ENCODE results near the gene CELF2.
"Not testable (repeated sequence)": the region's sequence is repeated elsewhere in the genome, so short reads cannot be mapped to it uniquely, and the experiment has no call there.

CELF2 gene

GRCh38 chr10:11178606-11179515 is 161.2 kb downstream of the CELF2 start:
- DNase-seq, result no peak

- no peak for DNase-seq
Observed at GRCh38 chr10:11179516-11180105, 161.9 kb downstream of the CELF2 start.

GRCh38 chr10:11180228-11180627 is 162.6 kb downstream of the CELF2 start:
- DNase-seq, result no peak

GRCh38 chr10:11181978-11182377 is 164.3 kb downstream of the CELF2 start:
- no peak for DNase-seq

- no peak for DNase-seq
Observed at GRCh38 chr10:11183015-11183414, 165.3 kb downstream of the CELF2 start.

GRCh38 chr10:11184093-11184492 is 166.4 kb downstream of the CELF2 start:
- DNase-seq, result no peak

GRCh38 chr10:11185128-11185665 is 167.5 kb downstream of the CELF2 start:
- not testable (repeated sequence) for DNase-seq

- DNase-seq, result no peak
Observed at GRCh38 chr10:11186374-11186773, 168.7 kb downstream of the CELF2 start.

- DNase-seq, result no peak
Observed at GRCh38 chr10:11189582-11190376, 172.1 kb downstream of the CELF2 start.

GRCh38 chr10:11191190-11191589 is 173.5 kb downstream of the CELF2 start:
- DNase-seq, result no peak

- no peak for DNase-seq
Observed at GRCh38 chr10:11191678-11192077, 174.0 kb downstream of the CELF2 start.

- DNase-seq, result no peak
Observed at GRCh38 chr10:11192304-11193000, 174.8 kb downstream of the CELF2 start.

GRCh38 chr10:11193001-11193551 is 175.4 kb downstream of the CELF2 start:
- DNase-seq, result no peak

- DNase-seq, result no peak
Observed at GRCh38 chr10:11194859-11195586, 177.4 kb downstream of the CELF2 start.

- no peak for DNase-seq
Observed at GRCh38 chr10:11195623-11196022, 178.0 kb downstream of the CELF2 start.

GRCh38 chr10:11197266-11197712 is 179.6 kb downstream of the CELF2 start:
- no peak for DNase-seq

- DNase-seq, result no peak
Observed at GRCh38 chr10:11197878-11198277, 180.2 kb downstream of the CELF2 start.

GRCh38 chr10:11201911-11202310 is 184.2 kb downstream of the CELF2 start:
- no peak for DNase-seq

- no peak for DNase-seq
Observed at GRCh38 chr10:11204351-11204942, 186.8 kb downstream of the CELF2 start.

- DNase-seq, result no peak
Observed at GRCh38 chr10:11205030-11205772, 187.5 kb downstream of the CELF2 start.
